GM08714 (cell line): ENCODE data around the gene OPA3.

Experiments used
- H3K4me3 ChIP-seq: fragments of 200-500 bp; sonication (Bioruptor generic); 2 replicates; pipeline ENCODE4 v1.5.1; 2014; ENCODE audit warnings: mild to moderate bottlenecking, low read length, inconsistent platforms
- ZNF274 ChIP-seq: IDR thresholded peaks from 2 replicates; pipeline ENCODE4 v1.6.1; 2012; ENCODE audit warnings: mild to moderate bottlenecking, low read depth, low read length

OPA3 gene

DNA sequence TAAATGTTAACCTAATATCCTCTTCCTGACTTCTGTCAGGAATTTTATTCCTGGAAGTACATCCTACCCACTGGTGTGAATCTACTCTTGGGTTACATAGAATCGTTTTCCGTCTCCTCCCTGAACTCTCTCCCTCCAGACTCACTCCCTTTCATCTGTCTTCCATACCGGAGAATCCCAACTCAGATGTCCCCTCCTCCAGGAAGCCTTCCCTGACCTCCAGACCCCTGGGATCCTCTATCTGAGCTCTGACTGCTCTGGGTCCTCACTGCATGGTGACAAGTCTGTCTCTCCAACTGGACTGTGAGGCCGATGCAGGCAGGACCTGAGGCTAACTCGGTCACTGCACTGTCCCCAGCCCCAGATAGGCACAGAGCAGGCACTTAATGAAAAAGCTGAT lies 24.6 kb downstream of the OPA3 start:
- no peak for TF ChIP-seq ZNF274
- H3K4me3 ChIP-seq, result no peak overlapping the region

DNA sequence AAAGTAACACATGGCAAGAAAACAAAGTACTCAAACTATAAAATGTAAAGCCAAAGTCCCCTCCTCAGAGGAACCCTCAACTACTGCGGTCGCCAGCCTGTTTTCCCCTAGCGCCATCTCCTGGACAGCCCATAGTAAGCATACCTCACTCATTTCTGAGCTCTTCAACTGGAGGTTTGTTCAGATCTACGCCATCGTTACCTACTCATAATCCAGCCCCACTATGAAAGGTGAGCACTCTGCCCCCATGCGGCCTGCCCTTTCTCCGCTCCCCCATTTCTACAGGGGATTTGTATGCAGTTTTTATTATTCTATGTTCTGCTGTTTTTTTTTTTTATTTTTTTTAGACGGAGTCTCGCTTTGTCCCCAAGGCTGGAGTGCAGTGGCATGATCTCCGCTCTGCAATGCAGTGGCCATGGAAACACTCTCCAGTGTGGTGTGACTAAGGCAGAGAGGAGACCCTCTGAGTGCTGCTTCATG lies 26.2 kb downstream of the OPA3 start:
- no peak for TF ChIP-seq ZNF274
- no peak overlapping the region for H3K4me3 ChIP-seq

DNA sequence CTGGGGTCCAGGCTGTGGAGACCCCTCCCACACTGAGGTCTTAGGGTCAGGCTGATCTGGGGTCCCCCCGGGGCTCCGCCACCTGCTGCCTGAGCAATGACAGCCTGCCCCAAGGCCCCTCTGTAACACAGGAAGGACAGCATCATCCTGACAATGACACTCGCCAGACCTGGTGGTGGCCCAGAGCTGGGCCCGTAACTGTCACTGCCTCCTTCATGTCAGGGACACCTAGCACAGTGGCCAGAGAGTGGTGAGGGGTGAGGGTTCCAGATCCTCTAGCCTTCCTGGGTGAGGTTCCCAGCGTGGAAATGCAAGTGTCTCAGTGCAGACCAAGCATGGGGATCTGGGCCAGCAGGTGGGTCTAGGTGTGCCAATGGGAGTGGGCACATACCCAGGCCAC lies 27.8 kb downstream of the OPA3 start:
- H3K4me3 ChIP-seq, result no peak overlapping the region
- no peak for TF ChIP-seq ZNF274

DNA sequence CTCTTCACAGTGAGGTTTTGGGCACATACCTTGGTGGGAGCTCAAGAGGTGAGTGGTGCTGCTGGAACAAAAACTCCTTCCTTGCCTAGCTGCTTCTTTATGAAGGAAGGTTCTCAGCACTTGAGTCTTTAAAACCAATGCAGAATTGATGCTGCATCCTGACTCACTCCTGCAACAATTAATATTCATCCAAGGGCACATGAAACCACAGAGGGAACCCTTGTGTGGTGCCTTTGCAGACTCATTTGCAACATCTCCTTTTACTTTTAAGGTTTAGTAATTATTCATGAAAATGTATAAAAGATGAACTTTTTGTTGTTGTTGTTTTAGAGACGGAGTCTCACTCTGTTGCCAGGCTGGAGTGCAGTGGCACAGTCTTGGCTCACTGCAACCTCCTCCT lies 30.1 kb downstream of the OPA3 start:
- H3K4me3 ChIP-seq, result no peak overlapping the region
- no peak for TF ChIP-seq ZNF274

DNA sequence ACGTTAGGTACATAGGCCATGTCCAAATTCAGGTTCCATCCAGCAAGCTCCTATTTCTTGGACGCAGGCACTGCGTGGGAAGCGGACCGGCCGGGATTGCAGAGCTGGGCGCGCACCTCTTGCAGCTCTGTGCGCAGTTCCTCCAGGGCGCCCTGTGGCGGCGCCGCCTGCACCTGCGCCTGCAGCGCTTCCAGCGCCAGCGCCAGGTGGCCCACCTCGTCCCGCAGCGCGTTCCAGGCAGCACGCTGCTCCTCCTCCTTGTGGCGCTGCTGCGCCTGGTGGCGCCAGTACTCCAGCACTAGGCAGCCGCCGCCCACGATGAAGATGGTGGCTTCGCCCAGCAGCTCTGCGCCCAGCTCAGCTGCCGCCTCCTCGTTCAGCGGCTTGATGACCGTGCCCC lies 31.1 kb downstream of the OPA3 start:
- no peak for TF ChIP-seq ZNF274
- H3K4me3 ChIP-seq, result no peak overlapping the region

DNA sequence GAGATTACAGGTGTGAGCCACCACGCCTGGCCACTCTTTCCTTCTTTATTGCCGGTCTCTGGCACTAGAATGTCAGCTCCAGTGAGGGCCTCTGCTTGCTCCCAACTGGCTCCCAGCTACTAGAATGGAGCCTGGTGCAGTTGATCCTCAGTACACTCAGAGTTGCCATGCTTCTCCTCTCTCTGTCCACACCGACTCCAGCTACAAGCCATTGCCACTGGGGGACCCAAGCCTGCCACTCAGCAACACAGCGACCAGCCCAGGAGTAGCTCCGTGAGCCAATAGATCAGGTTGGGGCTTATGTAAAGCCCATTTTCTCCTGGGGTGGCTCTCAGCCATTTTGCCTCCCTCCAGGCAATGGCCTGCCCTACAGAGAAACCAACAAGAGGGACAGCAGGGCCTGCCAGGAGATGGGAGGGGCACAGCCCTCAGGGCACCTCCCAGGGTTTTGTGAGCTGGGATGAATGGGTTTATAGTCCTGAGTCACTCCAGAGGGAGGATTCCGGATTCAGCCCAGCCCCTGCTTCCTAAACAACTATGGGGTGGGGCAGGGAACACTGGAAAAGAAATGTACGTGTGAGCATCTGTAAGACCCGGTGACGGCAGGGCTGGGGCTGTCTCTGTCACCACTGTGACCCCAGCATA lies 36.5 kb downstream of the OPA3 start:
- no peak for TF ChIP-seq ZNF274

DNA sequence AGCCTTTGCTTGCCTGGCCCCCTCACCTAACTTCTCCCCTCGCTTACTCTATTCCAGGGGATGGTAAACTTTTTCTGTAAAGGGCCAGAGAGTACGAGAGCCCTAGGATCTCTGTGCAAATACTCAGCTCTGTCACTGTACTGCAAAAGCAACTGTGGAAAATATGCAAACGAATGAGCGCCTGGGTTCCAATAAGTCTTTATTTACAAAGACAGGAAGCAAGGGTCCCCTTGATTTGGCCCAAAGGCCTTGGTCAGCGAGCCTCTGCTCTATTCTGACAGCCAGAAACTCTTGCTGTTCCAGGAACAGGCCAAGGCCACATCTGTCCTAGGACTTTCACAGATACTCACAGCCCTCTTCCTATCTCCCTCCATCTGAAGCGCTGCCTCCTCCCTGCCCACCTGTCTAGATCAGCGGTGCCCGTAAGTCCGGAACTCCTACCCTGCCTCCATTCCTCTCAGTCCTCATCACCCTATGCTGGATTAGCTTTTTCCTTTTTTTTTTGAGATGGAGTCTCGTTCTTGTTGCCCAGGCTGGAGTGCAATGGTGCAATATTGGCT lies 37.3 kb downstream of the OPA3 start:
- H3K4me3 ChIP-seq, result no peak overlapping the region
- no peak for TF ChIP-seq ZNF274

More for the DNA sequence above, 36.5 kb downstream of the OPA3 start:
- H3K4me3 ChIP-seq, result no peak overlapping the region

DNA sequence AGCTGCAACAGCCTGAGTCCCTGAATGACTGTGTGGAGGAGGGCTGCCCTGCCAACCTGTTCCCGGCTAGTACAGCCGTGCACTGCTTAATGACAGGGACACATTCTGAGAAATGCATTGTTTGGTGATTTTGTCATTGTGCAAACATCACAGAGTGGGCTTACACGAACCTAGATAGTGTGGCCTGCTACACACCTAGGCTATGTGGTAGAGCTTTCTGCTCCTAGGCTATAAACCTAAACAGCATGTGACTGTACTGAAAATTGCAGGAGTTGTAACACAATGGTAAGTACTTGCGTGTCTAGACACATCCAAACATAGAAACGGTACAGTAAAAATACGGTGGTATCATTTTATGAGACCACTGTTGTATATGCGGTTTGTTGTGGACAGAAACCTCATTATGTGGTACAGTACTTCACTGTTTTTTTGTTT lies 42.4 kb downstream of the OPA3 start:
- TF ChIP-seq ZNF274, result no peak
- H3K4me3 ChIP-seq, result no peak overlapping the region

DNA sequence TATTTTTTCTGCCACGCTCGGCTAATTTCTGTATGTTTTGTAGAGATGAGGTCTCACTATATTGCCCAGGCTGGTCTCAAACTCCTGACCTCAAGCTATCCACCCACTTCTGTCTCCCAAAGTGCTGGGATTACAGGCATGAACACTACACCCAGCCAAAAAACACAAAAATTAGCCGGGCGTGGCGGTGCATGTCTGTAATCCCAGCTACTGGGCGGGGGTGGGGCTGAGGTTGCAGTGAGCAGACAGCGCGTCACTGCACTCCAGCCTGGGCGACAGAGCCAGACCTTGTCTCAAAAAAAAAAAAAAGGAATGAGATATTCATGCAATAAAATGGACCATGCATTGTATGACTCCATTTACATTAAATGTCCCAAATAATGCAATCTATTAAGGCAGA lies 45.1 kb downstream of the OPA3 start:
- TF ChIP-seq ZNF274, result no peak
- no peak overlapping the region for H3K4me3 ChIP-seq

DNA sequence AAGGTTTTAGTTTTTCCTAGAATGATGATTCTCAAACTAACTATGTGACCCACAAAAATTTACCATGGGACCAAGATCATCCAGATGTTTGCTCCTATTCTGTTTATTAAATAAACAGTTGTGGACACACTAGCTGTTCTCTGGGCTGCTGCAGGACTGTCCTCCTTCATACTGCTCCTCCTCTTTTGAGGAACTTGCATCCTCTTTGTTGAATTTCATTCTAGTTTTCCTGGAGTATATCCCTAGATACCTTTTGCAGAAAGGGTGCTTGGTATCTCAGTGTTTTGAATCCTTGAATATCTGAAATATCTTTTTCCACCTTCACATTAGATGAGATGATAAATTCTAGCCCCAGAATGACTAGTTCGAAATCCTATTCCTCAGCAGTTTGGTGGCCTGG lies 53.3 kb downstream of the OPA3 start:
- H3K4me3 ChIP-seq, result no peak overlapping the region
- TF ChIP-seq ZNF274, result no peak

DNA sequence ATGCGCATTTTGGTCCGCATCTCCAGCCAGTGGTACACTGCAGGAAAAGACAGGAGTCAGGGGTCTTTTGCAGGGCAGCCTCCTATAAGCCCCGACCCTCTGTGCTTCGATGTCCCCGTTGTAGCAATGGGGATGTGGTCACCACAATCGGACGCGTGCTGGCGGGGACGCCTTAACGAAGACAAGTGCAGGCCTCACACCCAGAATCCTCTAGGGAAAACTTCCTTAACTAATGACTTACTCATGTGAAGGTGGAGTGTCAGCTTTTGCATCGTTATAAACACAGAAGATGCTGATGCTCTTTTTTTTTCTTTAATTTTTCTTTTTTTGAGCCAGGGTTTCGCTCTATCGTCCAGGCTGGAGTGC lies 55.2 kb downstream of the OPA3 start:
- H3K4me3 ChIP-seq, result no peak overlapping the region
- no peak for TF ChIP-seq ZNF274

DNA sequence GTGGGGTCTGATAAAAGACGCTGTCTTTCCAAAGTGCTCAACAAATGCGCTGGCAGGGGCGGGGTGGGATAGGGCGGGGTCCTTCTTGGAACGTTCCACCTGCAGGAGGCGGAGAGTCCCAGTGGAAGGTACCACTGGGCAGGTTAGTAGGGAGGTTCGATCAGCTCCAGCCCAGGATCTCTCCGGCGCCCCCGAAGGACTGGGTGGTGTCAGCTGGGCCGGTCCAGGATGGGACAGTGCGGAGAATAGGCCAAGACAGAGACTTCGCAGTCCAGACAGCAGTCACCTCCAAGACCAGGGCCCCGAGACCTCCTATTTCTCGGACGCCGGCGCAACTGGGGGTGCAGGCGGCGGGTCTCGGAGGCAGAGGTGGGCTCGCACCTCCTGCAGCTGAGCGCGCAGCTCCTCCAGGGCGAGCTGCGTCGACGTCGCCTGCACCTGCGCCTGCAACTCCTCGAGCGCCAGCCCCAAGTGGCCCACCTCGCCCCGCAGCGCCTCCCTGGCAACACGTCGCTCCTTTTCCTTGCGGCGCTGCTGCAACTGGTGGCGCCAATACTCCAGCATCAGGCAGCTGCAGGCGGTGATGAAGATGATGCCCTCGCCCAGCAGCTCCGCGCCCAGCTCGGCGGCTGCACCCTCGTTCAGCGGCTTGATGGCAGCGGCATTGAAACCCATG lies 55.7 kb downstream of the OPA3 start:
- no peak for TF ChIP-seq ZNF274
- no peak overlapping the region for H3K4me3 ChIP-seq

DNA sequence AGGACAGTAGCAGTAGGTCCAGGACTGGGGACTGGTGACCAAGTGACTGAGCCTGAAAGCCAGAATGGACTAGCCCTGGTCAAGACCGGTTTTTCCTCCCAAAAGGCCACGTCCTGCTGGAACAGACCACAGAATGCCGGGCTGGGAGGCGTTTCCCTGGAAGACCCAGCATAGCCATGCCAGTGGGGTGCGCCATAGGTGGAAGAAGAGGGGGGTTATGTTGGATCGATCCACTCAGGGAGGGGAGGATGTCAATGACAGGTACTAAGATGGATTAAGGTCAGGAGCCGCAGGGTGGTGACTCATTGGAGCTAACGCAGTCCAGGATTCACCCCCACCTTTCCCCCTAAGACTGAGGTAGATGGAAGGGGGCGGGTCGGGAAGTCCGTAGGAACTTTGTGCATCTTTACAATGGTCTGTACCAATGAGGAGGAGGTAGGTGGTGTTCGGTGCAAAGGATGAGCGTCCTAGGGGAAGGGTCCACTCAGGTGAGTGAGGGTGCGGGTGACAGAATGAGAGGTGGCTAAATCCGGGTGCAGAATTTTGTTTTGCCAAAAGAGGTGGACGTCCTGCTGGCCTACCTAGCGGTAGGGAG lies 56.4 kb downstream of the OPA3 start:
- TF ChIP-seq ZNF274, result no peak
- H3K4me3 ChIP-seq, result no peak overlapping the region

DNA sequence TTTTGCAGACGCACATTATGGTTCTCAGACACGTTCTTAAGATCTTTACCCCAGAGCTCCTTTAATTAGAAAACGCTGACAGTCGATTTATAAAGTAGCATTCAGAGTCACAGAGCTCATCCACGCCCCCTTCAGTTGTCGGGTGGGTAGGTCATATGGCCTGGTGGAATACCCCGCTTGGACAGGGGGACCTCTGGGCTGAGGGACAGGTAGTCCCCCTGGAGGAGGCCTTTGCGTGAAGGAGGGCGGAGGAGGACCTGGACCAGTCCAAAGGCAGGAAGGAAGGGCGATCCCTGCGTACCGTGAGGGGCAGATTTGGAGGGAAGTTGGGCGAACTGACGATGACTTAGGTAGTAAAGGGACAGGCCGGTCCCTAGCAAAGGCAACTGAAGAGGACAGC lies 56.9 kb downstream of the OPA3 start:
- H3K4me3 ChIP-seq, result no peak overlapping the region
- TF ChIP-seq ZNF274, result no peak

DNA sequence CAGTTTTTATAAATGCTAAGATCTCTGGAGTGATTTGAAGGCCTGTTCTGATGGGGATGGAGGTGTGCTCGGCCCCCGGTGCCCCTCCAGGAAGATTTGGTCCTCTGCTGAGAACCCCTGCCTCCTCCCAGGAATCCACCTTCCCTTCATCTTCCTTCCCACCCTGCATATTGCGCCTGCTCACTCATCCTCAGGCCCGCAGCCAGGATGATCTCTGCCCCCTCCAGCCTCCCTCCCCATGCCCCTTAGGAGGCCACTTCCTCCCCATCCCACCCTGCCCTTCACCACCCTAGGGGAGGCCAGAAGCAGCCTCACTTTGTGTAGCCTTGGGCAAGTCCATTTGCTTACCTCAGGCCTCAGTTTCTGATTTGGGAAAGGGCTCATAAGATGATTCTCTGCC lies 57.6 kb downstream of the OPA3 start:
- no peak overlapping the region for H3K4me3 ChIP-seq
- TF ChIP-seq ZNF274, result no peak
